Measurements from ENCODE around the gene ADAM30. TPM values are rescaled to one million over a fixed set of nuclear protein-coding genes. Genes with fewer than 3 reads are reported as not detected.

ADAM30 gene
- total RNA-seq, 2 experiments from 2014 or later = not detected

- H3K36me3 ChIP-seq (ENCODE audit: insufficient read depth, low read length) = peaks cover 66% of the 10 kb centered on the region
- DNase-seq (ENCODE audit: low spot score) = no peak
- TF ChIP-seq EZH2phosphoT487 (IDR thresholded peaks at IDR 0.05; ENCODE audit: borderline replicate concordance, low read depth, low read length) (no peak), CTCF (conservative IDR thresholded peaks at IDR 0.05; ENCODE audit: low read length) (no peak)
- peaks cover 13% of the 10 kb centered on the region; the same call in 1 of the 2 replicates for H3K9me3 ChIP-seq (ENCODE audit: low read length)
- H3K4me3 ChIP-seq (ENCODE audit: low read depth, low read length, poor library complexity, severe bottlenecking) = no peak overlapping the region
- no peaks in the 10 kb centered on the region for H3K4me1 ChIP-seq (ENCODE audit: insufficient read depth, low read length, poor library complexity, severe bottlenecking)
- no peak overlapping the region for H2AFZ ChIP-seq (ENCODE audit: low read length)
- no peak overlapping the region for H3K4me2 ChIP-seq (ENCODE audit: low read length)
- ChIA-PET POLR2A (no interaction called here), CTCF (ENCODE audit: unreplicated experiment) (no interaction called here)
- H3K79me2 ChIP-seq (ENCODE audit: insufficient read depth, low read depth, low read length) = no peaks in the 10 kb centered on the region
- H3K27ac ChIP-seq (ENCODE audit: low read depth, low read length, poor library complexity, severe bottlenecking) = no peak overlapping the region
- H3K9me2 ChIP-seq (ENCODE audit: insufficient read depth, low read length) = no peaks in the 10 kb centered on the region
- no TSS peak for BruUV-seq (replicated peaks)
- no peaks in the 10 kb centered on the region for H4K20me1 ChIP-seq (ENCODE audit: insufficient read depth, low read length)
- intact Hi-C loops (cut with micrococcal nuclease; ENCODE audit: unreplicated experiment) = no loop called here
These were observed 39.1 kb upstream of the ADAM30 start for GRCh38 chr1:119935373-119935772.

DNA sequence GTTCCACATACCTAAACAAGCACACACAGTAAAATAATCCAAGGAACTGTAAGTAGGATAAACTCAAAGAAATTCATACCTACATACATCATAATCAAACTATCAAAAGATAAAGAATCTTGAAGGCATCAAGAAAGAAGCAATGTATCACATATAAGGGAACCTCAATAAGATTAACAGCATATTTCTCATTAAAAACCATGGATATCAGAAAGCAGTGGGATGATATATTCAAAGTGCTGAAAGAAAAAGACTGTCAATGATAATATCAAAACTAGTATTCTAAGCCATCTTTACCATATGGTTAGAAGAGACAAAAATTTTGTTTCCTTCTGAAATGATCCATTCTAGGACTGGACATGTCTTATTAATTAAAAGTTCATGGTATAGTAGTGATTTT is 37.1 kb upstream of the ADAM30 start:
- H3K9me3 ChIP-seq (ENCODE audit: low read length) = peaks cover 13% of the 10 kb centered on the region; the same call in 1 of the 2 replicates
- no peaks in the 10 kb centered on the region for H3K4me1 ChIP-seq (ENCODE audit: insufficient read depth, low read length, poor library complexity, severe bottlenecking)
- H3K79me2 ChIP-seq (ENCODE audit: insufficient read depth, low read depth, low read length) = no peaks in the 10 kb centered on the region
- no peak overlapping the region for H2AFZ ChIP-seq (ENCODE audit: low read length)
- BruUV-seq (replicated peaks) = no TSS peak
- POLR2A ChIA-PET = no interaction called here
- no peak overlapping the region for H3K4me3 ChIP-seq (ENCODE audit: low read depth, low read length, poor library complexity, severe bottlenecking)
- no peak for DNase-seq (ENCODE audit: low spot score)
- no peak overlapping the region for H3K27ac ChIP-seq (ENCODE audit: low read depth, low read length, poor library complexity, severe bottlenecking)
- peaks cover 59% of the 10 kb centered on the region for H3K36me3 ChIP-seq (ENCODE audit: insufficient read depth, low read length)
- no peak for TF ChIP-seq EZH2phosphoT487 (IDR thresholded peaks at IDR 0.05; ENCODE audit: borderline replicate concordance, low read depth, low read length)
- no peak for TF ChIP-seq CTCF (conservative IDR thresholded peaks at IDR 0.05; ENCODE audit: low read length)
- intact Hi-C loops (cut with micrococcal nuclease; ENCODE audit: unreplicated experiment) = no loop called here
- CTCF ChIA-PET (ENCODE audit: unreplicated experiment) = no interaction called here
- no peaks in the 10 kb centered on the region for H4K20me1 ChIP-seq (ENCODE audit: insufficient read depth, low read length)
- no peak overlapping the region for H3K4me2 ChIP-seq (ENCODE audit: low read length)
- H3K9me2 ChIP-seq (ENCODE audit: insufficient read depth, low read length) = no peaks in the 10 kb centered on the region

DNA sequence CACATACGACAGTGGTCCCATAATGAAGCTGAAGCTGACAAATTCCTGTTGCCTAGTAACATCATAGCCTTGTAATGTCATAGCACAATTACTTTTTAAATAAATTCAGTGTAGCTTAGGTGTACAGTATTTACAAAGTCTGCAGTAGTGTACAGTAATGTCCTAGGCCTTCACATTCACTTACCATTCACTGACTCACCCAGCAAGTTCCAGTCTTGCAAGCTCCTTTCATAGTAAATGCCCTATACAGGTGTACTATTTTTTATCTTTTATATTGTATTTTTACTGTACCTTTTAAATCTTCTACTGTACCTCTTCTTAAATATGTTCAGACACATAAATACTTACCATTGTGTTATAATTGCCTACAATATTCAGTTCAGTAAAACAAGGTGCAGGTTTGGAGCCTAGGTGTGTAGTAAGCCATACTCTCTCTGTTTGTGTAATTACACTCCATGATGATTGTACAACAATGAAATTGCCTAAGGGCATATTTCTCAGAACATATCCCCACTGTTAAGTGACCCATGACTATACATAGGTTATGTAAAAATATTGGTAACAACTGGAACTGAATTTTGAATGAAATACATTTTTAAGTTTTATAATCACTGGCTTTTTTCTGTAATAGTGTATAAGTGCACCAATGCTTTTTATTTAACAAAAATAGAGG is 33.5 kb upstream of the ADAM30 start:
- H3K4me2 ChIP-seq (ENCODE audit: low read length) = no peak overlapping the region
- H3K4me1 ChIP-seq (ENCODE audit: insufficient read depth, low read length, poor library complexity, severe bottlenecking) = no peaks in the 10 kb centered on the region
- no peak overlapping the region for H3K27ac ChIP-seq (ENCODE audit: low read depth, low read length, poor library complexity, severe bottlenecking)
- H3K4me3 ChIP-seq (ENCODE audit: low read depth, low read length, poor library complexity, severe bottlenecking) = no peak overlapping the region
- H3K9me3 ChIP-seq (ENCODE audit: low read length) = peaks cover 13% of the 10 kb centered on the region; the same call in 1 of the 2 replicates
- TF ChIP-seq EZH2phosphoT487 (IDR thresholded peaks at IDR 0.05; ENCODE audit: borderline replicate concordance, low read depth, low read length) = no peak
- no TSS peak for BruUV-seq (replicated peaks)
- no peak overlapping the region for H2AFZ ChIP-seq (ENCODE audit: low read length)
- intact Hi-C loops (cut with micrococcal nuclease; ENCODE audit: unreplicated experiment) = no loop called here
- H3K36me3 ChIP-seq (ENCODE audit: insufficient read depth, low read length) = peaks cover 48% of the 10 kb centered on the region
- no peaks in the 10 kb centered on the region for H4K20me1 ChIP-seq (ENCODE audit: insufficient read depth, low read length)
- no peak for DNase-seq (ENCODE audit: low spot score)
- no peaks in the 10 kb centered on the region for H3K79me2 ChIP-seq (ENCODE audit: insufficient read depth, low read depth, low read length)
- ChIA-PET CTCF (ENCODE audit: unreplicated experiment) (interaction anchor here (1.0 kb wide), 1 partner anchor 38 kb away, joined by 4 read pairs; no protein-coding TSS in a partner anchor), POLR2A (interaction anchor here (0.6 kb wide), 1 partner anchor 20 kb away, joined by 3 read pairs; no protein-coding TSS in a partner anchor)
- H3K9me2 ChIP-seq (ENCODE audit: insufficient read depth, low read length) = no peaks in the 10 kb centered on the region
